Measurements from ENCODE around the gene ZNF154.
"Not testable (repeated sequence)": the region's sequence is repeated elsewhere in the genome, so short reads cannot be mapped to it uniquely, and the experiment has no call there.

The ZNF154 gene

DNA sequence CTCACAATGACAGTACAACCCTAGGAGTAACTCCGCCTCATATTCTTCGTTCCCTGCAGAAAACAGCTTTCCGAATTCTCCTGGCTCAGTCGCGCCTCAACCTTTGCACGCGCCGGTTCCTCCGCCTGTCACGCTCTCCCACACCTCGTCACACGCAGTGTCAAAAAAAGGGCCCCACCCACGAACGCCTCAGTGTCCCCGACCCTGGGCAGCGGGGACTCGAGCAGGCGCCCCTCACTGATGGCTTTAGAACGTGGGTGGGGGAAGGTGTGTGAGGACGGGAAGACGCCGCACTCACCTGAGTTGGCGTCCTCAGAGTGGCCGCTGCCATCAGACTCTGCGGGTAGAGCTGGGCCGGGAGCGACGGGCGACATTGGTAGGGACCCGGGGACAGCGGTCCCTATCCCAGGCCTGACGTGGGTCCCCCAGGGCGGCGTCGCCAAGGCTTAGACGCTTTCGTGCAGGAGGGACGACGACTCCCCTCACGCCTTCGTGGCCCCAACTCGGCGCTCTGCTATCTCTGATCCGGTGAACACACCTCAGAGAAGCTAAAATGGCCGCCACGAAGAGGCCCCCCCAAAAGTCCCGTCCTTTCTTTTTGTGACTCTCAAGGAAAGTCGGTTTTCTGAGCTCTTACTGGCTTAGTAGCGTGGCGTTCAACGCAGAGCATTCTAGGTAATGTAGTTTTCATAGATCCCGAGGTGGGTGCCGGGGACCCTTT lies at the start of gene ZNF154:
Gene ZNF154 (minus strand): TSS at position 564 of the 721 bp plus-strand sequence. CDS start 233 bp downstream, at position 331.
- peak; percentile 14 for DNase-seq (ENCODE audit: low spot score)

GRCh38 chr19:57757941-57758340 lies 48.9 kb upstream of the ZNF154 start:
- no peak for DNase-seq (ENCODE audit: low spot score)

- no peak for DNase-seq (ENCODE audit: low spot score)
These were observed 46.0 kb upstream of the ZNF154 start for GRCh38 chr19:57755031-57755430.

DNA sequence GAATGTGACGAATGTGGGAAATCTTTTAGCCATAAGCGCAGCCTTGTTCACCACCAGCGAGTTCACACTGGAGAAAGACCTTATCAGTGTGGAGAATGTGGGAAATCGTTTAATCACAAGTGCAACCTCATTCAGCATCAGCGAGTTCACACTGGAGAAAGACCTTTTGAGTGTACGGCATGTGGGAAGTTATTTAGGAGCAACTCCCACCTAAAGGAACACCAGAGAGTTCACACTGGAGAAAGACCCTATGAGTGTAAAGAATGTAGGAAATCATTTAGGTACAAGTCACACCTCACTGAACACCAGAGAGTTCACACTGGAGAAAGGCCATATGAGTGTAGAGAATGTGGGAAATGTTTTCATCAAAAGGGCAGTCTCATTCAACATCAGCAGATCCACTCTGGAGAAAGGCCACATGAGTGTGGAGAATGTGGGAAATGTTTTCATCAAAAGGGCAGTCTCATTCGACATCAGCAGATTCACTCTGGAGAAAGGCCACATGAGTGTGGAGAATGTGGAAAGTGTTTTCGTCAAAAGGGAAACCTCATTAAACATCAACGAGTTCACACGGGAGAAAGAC lies 45.2 kb upstream of the ZNF154 start:
- no peak for DNase-seq (ENCODE audit: low spot score)

DNA sequence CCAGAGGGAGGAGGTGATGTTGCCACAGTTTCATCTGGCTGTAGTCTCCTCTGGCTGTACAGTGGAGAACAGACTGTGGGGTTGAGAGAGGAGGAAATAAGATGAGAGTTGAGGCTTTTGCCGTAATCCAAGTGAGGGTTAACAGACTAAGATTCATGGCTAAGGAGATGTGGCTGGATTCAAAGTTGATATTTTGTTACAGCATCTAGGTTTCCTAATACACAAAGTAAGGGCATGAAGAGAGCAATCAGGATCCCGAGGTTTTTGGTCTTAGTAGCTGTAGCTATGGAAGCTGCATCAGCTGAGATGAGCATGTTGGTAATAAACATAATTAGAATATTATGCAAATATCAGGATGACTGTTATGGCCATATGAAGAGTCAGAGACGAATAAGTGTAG lies 39.0 kb upstream of the ZNF154 start:
- DNase-seq (ENCODE audit: low spot score): no peak

GRCh38 chr19:57747472-57747807 lies 38.4 kb upstream of the ZNF154 start:
- DNase-seq (ENCODE audit: low spot score): no peak

DNA sequence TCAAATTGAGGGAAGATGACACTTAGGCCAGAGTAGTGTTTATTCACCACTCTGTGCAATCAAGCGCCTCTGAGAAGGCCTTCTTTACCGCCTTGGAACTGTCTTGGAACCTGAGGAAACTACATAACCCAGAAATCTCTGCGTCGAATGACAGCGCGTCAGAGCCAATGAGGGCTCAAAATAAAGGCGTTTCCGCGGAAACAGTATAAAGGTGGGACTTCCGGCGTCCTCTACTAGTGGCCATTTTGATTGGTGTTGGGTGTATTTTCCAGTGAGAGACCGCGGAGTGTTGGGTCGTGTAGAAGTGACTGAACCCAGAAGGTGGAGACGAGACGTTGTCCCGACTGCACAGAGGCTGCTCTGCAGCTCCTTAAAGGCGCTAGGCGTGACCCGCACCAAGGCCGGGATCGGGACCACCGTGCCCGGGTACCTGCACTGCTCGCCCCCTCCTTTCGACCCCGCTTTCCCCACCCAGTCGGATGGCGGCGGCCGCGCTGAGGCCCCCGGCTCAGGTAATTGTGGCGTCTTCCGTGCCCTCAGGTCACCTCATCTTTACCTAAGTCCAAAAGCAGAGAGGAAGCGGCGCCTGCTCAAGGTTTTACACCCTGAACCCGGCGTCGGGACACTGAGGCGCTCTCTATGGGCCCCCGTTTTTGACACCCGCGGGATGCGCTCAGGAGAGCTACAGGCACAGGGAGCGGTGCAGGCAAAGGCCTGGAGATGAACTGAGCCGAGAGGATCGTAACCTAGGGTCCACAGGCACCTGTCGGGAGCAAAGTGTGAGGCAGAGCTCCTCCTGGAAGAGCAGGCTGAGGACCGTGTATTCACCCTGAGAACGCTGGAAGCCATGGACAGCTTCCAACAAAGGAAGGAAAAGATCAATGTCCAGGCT lies 37.8 kb upstream of the ZNF154 start, which contains the start of gene ZNF776:
Gene ZNF776 (plus strand): TSS at position 236 of the 892 bp plus-strand sequence. CDS start 244 bp downstream, at position 480.
- DNase-seq (ENCODE audit: low spot score): peak; percentile 85

DNA sequence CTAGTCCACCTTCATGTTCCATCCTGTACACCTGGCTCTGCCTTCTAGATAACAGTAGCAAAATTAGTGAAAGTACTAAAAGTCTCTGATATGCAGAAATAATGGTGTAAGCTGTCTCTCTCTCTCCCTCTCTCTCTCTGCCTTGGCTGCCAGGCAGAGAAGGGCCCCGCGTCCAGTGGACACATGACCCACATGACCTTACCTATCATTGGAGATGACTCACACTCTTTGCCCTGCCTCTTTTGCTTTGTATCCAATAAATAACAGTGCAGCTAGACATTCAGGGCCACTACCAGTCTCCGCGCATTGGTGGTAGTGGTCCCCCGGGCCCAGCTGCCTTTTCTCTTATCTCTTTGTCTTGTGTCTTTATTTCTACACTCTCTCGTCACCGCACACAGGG lies 29.8 kb upstream of the ZNF154 start:
- not testable (repeated sequence) for DNase-seq (ENCODE audit: low spot score)

- DNase-seq (ENCODE audit: low spot score): not testable (repeated sequence)
These were observed 29.3 kb upstream of the ZNF154 start for GRCh38 chr19:57738320-57738719.

GRCh38 chr19:57720878-57721277 lies 11.9 kb upstream of the ZNF154 start:
- DNase-seq (ENCODE audit: low spot score): no peak

GRCh38 chr19:57719901-57720519 lies 11.0 kb upstream of the ZNF154 start:
- DNase-seq (ENCODE audit: low spot score): no peak

GRCh38 chr19:57719424-57719823 lies 10.4 kb upstream of the ZNF154 start:
- no peak for DNase-seq (ENCODE audit: low spot score)

- no peak for DNase-seq (ENCODE audit: low spot score)
These were observed 3.2 kb upstream of the ZNF154 start for GRCh38 chr19:57712222-57712621.

- DNase-seq (ENCODE audit: low spot score): no peak
These were observed 612 bp upstream of the ZNF154 start for GRCh38 chr19:57709616-57710015.

DNA sequence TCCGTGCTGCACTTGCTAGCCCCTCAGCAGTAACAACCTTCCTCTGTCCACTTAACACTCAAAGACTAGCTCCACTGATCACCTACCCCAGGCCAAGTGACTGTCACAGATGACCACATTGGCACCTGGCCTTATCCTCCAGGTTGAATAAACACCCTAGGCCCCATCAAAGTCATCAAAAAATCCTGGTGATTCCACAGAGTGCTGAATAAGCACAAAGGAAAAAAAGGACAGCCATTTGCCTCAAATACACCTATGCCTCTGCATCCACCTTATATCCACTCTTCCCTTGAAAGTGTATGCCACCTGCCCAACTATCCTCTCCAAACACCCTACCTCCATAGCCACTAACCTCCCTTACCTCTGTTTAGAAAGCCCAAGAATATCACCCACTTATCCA lies 2.7 kb downstream of the ZNF154 start:
- no peak for DNase-seq (ENCODE audit: low spot score)

- DNase-seq (ENCODE audit: low spot score): no peak
These were observed 7.4 kb downstream of the ZNF154 start for GRCh38 chr19:57701625-57702024.

DNA sequence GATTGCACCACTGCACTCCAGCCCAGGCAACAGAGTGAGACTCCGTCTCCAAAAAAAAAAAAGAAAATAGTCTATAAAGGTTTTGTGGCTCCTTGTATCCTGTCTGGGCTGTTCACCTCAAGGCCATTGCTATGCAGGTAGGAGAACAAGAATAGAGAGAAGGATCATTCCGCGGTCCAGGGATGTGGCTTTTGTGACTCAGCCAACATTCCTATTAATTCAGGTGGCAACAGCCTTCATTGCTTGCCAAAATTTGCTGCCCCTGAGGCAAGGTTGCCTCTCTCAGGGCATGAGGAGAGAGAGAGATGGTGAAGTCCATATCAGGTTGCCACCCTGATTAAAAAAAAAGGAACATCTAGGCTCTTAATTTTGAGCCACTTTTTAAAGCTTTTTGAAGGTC lies 19.3 kb downstream of the ZNF154 start:
- no peak for DNase-seq (ENCODE audit: low spot score)

DNA sequence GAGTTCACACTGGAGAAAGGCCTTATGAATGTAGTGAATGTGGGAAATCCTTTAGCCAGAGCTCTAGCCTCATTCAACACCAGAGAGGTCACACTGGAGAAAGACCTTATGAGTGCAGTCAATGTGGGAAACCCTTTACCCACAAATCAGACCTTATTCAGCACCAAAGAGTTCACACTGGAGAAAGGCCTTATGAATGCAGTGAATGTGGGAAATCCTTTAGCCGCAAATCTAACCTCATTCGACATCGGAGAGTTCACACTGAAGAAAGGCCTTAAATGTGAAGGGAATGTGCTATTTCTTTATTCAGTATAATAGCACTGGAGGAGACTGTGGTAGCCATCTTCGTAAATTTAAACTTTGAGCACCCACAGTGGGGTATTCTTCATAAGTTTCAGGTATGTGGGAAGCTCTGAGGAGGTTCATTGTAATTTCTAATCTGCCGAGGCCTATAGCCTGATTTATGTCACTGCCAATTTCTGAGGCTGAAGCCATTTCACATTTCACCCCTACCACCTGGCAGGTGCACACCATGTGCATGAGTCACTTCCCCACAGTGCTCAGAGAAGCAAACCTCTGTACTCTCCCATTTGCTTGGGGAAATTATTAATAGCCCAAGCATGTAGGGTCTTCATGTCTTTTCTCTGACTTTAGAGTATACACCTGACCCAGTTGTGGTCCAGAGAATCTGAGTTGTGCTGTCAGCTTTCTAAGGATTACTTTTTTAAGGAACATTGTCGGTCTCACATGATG lies 20.8 kb downstream of the ZNF154 start:
- no peak for DNase-seq (ENCODE audit: low spot score)

GRCh38 chr19:57687363-57688010 lies 21.5 kb downstream of the ZNF154 start:
- no peak for DNase-seq (ENCODE audit: low spot score)

DNA sequence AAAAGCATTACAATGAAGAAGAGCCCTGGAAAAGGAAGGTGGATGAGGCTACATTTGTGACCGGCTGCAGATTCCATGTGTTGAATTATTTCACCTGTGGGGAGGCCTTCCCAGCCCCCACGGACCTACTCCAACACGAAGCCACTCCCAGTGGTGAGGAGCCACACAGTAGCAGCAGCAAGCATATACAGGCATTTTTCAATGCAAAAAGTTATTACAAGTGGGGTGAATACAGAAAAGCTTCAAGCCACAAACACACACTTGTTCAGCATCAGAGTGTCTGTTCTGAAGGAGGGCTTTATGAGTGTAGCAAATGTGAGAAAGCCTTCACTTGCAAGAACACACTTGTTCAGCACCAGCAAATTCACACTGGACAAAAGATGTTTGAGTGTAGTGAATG lies 22.3 kb downstream of the ZNF154 start:
- no peak for DNase-seq (ENCODE audit: low spot score)

DNA sequence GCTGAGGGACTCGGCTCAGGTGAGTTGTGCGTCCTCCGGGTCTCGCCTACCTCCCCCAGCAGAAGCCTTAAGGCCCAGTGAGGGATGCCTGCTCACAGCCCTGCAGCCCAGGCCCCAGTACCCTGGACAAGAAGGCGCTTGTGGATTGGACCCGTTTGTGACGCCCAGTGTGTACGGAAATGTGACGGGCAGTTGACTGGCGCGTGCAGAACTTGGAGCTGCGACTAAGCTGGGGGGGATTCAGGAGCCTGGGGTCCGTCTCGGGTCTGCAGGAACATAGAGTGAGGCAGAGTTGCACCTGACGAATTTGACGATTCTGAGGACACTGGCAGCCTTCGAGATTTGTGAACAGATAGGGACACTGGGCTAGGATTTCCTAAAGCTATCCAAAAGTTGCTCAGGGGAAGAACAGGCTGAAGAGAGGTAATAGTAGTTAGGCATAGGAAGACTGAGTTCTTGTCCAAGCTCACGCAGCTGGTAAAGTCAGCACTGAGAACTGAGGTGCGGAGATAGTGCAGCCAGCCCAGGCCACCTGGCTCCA lies 26.7 kb downstream of the ZNF154 start:
- DNase-seq (ENCODE audit: low spot score): no peak
